Measurements from ENCODE around the gene ARMC6.

DNA sequence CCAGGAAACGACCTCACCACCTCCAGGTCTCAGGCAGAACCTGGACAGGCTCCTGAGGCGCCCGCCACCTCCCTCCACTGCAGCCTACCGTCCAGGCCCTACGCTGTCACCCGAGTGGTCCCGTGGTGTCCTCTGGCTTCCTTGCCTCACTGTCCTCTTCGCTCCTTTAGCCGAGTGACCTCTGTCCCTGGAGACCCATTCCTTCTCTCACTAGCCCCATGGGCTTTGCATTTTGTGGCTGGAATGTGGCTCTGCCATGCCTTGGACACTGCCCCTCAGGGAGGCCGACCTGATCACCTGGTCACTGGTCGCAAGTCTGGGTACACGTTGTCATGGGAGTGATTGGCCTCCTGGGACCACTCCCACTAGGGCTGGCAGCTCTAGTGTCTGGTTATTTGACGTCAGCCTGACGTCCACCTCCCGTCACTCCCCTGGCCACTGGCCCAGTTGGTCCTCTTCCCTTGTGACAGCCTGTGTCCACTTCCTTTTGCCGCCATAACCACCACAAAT lies 48.3 kb downstream of the ARMC6 start:
- no peak for TF ChIP-seq EP300 (conservative IDR thresholded peaks at IDR 0.05; ENCODE audit: poor library complexity, severe bottlenecking)
- TF ChIP-seq POLR2AphosphoS5 (IDR thresholded peaks at IDR 0.05) = no peak
- no peak for TF ChIP-seq CTCF (IDR thresholded peaks at IDR 0.05; ENCODE audit: poor library complexity, severe bottlenecking)
- TF ChIP-seq, protein P1, sequence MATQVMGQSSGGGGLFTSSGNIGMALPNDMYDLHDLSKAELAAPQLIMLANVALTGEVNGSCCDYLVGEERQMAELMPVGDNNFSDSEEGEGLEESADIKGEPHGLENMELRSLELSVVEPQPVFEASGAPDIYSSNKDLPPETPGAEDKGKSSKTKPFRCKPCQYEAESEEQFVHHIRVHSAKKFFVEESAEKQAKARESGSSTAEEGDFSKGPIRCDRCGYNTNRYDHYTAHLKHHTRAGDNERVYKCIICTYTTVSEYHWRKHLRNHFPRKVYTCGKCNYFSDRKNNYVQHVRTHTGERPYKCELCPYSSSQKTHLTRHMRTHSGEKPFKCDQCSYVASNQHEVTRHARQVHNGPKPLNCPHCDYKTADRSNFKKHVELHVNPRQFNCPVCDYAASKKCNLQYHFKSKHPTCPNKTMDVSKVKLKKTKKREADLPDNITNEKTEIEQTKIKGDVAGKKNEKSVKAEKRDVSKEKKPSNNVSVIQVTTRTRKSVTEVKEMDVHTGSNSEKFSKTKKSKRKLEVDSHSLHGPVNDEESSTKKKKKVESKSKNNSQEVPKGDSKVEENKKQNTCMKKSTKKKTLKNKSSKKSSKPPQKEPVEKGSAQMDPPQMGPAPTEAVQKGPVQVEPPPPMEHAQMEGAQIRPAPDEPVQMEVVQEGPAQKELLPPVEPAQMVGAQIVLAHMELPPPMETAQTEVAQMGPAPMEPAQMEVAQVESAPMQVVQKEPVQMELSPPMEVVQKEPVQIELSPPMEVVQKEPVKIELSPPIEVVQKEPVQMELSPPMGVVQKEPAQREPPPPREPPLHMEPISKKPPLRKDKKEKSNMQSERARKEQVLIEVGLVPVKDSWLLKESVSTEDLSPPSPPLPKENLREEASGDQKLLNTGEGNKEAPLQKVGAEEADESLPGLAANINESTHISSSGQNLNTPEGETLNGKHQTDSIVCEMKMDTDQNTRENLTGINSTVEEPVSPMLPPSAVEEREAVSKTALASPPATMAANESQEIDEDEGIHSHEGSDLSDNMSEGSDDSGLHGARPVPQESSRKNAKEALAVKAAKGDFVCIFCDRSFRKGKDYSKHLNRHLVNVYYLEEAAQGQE (IDR thresholded peaks at IDR 0.05; ENCODE audit: borderline replicate concordance) = no peak
- TF ChIP-seq MXI1 (conservative IDR thresholded peaks at IDR 0.05; ENCODE audit: poor library complexity, severe bottlenecking) = no peak
